ENCODE data around the gene GTF2F1. TPM values are rescaled to one million over a fixed set of nuclear protein-coding genes. Genes with fewer than 3 reads are reported as not detected.
"Not testable (repeated sequence)": the region's sequence is repeated elsewhere in the genome, so short reads cannot be mapped to it uniquely, and the experiment has no call there.

Gene GTF2F1
- total RNA-seq, 1 experiment from 2014 or later, result 75.8 TPM

DNA sequence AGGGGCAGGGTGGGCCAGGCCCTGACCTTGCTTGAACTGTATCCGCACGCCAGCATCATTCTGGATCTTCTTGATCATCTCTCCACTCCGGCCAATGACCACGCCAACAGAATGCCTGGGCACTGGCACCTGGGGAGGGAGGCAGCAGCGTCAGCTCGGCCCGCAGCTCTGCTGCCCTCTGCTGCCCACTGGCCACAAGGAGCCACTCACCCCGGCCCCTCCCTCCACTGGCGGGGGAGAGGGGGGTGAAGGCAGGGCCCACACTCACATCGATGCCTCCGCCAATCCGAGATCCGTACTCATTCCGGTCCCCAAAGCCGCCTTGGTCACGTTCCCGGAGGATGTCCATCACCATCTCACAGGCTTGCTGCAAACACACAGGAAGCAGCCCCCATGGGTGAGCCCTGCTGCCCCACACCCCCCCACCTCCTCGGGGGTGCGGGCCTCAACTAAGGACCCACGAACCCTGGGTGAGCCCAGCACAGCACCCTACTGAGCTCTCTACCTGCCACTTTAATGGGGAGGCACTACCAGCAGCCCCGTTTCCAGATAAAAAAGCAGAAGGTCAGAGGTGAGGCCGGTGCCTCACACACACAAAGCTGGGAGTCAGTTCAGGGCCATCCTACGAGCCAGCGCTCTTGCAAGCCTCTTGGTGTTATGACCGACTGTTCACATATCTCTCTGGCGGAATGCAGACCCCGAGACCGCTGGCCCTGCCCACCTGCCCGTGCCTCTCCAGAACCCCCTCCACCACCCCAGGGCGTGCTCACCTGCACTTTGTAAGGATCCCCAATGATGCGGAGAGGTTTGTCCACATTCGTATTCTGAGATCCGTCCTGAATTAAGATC is 25.0 kb upstream of the GTF2F1 start:
- no peak for DNase-seq (ENCODE audit: low read depth)

DNA sequence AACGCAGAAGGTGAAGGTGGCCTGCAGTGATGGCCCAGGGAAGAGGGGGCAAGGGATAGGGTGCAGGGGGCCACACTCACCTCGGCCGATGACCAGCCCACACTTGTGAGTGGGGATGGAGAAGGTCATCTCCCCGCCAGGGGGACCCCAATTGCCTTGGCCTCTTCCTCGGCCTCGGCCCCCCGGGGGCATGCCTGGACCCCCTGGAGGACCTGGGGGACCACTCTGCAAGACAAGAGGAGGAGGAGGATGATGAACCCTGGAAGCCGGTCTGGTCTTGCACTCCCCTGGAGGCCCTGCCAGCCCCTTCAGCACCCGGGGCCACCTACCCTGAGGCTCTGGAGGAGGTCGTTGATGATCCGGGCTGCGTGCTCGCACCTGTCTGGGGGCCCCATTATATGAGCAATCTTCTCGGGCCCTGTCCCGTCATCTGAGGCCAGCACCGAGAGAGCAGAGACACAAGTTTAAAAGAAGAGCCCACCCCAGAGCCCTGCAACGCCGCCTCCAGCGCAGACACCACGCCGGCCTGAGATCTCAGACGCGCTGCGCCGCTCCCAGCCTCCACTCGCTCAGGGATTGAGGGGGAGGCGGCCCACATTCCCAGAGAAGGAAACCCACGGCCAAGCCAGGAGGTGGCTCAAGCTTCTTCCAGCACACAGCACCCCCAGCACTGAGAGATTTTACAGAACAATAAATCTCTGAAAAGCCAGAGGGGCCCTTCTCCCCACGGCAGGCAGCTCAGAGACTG is 23.9 kb upstream of the GTF2F1 start:
- DNase-seq (ENCODE audit: low read depth), result no peak

DNA sequence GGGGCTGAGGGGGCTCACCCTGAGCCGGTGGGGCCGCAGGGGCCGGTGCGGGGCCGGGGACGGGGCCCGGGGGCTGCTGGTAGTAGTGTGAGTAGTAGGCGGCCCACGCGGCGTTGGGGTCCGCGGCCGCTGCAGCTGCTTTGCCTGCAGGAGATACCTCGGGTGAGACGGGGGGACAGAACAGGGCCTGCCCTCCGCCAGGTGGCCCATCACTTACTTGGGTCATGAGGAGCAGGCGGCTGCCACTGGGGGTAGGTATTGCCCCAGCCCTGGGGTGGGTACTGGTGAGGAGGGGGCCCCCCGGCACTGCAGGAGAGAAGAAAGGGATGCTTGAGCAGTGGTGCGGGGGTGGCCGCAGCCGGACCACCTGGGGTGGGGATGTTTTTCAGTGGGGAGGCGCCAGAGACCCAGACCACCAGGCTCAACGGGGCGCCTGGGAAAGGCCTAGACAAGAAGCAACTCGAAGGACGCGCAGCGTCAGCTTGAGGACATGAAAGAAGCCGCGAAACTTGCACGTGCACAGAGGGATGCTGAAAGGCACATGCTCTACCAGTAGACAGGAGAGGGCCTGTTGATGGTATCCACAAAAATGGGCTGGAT is 22.7 kb upstream of the GTF2F1 start:
- DNase-seq (ENCODE audit: low read depth), result no peak

DNA sequence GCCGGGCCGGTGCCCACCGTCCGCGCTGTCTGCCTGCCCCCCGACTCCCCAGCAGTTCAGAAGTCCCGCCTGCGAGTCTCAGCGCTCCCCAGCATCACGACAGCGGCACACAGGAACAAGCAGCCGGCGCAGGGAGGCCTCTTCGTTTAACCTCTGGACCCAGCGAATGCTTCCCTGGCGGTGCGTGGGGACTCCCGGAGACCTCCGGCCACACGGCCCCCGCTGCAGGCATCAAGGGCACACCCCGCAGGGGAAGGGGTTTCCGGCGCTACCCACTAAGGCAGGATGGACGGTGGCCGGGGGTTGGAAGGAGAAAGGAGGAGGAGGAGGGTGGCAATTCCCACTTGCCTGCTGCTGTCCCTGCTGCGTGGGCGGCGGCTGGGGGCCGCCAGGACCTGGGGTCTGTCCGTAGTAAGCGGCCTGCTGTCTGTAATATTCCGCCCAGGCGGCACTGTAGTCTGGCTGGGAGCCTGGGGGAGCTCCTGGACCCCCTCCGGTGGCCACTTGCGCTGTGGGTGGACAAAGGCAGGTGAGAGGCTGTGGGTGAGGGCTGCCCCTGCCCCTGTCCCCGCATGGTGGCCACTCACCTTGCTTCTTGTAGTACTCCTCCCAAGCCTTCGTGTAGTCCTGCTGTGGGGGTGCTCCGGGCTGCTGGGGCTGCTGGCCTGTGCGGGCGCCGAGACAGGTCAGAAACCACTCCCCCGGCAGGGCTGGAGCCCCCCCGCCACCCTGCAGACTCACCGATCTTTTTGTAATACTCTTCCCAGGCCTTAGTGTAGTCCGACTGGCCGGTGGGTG is 22.0 kb upstream of the GTF2F1 start:
- no peak for DNase-seq (ENCODE audit: low read depth)

DNA sequence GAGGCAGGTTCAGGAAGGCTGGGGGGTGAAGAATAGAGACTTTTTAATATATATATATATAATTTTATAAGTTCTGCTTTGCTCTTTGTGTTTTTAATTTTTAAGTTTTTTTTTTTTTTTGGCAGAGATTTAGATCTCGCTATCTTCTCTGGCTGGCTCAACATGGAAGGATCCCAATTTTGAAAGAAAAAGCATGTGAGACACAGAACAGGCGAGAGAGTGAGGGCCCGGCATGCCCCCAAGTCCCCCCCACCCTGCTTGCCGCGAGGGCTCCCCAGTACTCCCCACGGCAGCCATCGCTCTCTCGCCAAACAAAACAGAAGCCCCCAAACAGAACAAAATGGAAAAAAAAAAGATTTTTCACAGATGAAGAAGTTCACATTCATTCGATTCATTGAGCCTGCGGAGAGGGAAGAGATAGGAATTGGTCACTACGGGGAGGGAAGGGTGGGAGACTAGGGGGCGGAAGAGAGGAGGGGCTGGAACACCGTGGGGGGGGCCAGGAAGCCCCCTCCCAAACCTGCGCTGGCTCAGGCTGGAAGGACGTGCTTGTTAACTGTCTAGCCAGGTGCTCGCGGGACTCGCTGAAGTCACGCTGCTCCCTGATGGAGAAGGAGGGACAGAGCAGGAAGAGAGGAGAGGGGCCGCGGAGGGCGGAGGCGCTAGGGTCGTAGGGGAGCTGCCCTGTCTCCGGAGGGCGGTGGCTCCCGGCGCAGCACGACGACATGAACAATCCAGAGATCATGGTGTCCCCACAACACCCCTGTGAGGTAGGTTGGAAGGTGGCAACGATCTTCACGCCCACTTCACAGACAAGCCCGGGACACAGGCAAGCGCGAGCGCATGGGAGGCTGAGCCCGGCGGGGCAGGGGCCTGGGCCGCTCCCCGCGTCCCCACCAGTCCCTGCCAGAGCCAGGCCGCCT is 21.0 kb upstream of the GTF2F1 start:
- DNase-seq (ENCODE audit: low read depth), result no peak

DNA sequence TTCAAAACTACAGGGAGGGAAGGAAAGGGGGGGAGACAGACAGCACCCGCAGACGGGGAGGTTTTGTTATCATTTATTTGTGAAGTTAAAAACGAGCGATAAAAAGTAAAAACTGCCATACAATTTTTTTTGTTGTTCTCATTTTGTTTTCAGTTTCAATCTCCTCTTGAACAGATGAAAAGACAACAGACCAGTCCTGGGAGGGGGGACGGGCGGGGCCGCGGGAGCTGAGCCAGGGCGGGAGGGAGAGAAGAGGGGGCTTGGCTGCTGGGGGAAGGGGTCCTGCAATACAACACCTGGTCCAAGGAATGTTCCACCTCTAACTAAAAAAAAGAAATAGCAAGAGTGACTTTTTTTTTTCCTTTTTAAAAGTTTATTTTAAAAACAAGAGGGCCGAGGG is 20.3 kb upstream of the GTF2F1 start:
- DNase-seq (ENCODE audit: low read depth), result no peak

DNA sequence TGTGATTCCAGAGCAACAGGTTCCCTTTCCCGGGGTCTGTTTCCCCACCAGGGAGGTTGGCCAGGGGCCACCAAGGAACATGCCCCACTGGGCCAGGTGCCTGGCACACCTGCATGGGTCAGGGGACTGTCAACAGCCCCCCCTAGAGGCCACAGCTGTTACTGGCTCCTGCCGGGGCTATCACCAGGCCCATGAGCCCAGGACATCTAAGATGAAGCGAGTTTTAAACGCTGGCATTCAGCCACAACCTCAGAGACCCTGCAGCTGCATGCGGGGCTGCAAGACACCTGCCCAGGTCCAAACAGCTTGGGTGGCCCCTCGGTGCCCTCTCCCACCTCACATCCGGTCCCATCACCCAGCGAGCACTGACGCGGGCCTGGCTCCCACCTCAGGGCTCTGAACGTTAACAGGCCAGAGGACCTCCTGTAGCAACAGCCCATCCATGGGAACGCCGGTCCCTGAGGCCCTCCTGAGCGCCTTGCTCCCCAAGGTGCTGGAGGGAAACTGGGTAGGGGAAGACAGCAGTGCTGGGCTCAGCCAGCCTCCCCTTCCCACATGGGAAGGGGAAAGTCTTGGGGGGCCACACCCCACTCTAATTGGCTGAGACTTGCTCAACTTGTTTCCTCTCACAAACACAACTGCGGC is 19.6 kb upstream of the GTF2F1 start:
- DNase-seq (ENCODE audit: low read depth), result peak; percentile 25

DNA sequence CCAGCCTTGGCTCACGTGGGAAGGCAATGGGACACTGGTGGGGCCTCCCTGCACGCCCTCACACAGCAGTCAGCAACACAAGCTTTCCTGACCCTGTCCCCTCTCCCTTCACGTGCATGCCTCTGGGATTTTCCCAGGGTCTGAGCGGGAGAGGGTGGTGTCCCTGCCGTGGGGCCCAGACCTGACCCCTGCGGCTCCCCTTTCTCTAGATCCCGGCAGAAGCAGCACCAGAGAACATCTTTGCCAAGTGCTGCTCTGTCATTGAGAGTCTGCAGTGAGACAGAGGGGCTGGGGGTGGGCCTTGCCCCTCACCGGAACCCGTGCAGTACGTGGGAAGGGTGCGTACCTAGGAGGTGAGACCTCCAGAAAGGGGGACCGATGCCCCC is 19.1 kb upstream of the GTF2F1 start:
- DNase-seq (ENCODE audit: low read depth), result no peak

DNA sequence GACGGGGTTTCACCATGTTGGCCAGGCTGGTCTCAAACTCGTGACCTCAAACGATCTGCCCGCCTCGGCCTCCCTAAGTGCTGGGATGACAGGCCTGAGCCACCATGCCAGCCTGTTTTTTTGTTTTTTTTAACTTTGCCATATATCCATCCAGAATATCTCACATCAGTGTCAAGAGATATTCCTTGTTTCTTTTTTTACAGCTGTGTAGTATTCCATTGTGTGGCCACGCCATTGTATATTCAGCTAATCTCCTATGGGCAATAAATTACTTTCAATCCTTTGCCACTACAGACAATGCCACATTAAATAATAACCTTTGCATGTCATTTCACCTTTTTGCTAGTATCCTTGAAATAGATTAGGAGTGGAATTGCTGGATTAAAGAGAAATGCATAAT is 16.4 kb upstream of the GTF2F1 start:
- no peak for DNase-seq (ENCODE audit: low read depth)

DNA sequence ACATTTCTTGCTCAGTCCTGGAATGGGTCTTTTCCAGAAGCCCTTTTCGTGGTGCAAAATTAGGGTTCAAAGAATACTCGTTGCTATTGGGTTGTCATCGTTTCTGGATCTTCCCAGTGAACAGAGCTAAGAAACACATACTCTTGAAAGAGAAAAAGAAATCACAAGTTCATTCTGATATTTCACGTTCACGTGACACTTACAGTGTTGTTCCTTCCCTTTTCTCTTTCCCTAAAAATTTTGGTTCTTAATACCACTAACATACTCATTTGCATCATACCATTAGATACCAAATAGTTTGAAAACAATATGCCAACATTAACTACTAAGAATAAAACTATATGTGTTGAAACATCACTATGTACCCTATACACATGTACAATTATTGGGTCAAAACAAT is 13.4 kb upstream of the GTF2F1 start:
- DNase-seq (ENCODE audit: low read depth), result no peak

DNA sequence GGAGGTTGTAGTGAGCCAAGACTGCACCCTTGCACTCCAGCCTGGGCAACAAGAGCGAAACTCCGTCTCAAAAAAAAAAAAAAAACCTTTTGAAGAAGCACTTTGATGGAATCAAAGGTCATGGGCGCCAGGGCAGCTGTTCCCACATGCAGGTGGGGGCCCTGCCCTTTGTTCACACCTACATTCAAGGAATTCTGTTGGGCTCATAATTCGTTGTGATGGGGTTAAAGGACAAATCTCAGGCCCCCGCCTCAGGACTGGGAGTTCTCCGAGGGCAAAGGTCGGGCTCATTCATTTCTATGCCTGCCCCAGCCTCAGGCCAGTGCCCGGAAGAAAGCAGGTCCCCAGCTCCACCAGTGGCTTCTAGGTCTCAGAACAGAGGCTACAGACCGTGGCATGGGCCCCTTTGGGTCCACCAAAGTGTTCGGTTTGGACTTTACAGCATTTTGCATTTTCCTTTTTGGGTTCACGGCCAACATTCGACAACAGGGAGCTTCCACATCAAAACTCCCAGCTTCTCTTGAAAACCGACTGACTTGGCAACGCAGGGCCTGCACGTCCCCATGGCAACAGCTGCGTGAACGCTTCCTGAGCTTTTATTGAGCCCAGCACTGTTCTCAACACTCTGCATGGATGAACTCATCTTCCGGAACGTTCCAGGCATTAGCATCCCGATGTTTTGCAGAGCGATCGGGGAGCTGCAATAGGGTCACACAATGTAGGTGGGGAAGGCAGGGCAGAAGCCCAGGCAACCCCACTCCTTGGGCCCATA is 10.1 kb upstream of the GTF2F1 start:
- DNase-seq (ENCODE audit: low read depth), result no peak

DNA sequence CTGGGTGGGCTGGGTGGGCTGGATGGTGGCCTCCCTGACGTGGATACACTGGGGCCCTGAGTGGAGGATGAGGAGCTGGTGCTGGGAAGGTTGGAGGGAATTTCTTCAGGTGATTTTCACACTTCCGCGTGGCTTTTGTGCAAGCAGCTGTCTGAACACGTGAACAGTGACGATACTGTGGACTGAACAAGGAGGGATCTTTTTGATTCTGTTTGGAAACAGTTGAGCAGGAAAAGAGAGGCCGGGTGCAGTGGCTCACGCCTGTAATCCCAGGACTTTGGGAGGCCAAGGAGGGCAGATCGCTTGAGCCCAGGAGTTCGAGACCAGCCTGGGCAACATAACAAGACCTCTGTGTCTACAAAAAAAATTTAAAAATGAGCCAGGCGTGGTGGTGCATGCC is 9.1 kb upstream of the GTF2F1 start:
- no peak for DNase-seq (ENCODE audit: low read depth)

DNA sequence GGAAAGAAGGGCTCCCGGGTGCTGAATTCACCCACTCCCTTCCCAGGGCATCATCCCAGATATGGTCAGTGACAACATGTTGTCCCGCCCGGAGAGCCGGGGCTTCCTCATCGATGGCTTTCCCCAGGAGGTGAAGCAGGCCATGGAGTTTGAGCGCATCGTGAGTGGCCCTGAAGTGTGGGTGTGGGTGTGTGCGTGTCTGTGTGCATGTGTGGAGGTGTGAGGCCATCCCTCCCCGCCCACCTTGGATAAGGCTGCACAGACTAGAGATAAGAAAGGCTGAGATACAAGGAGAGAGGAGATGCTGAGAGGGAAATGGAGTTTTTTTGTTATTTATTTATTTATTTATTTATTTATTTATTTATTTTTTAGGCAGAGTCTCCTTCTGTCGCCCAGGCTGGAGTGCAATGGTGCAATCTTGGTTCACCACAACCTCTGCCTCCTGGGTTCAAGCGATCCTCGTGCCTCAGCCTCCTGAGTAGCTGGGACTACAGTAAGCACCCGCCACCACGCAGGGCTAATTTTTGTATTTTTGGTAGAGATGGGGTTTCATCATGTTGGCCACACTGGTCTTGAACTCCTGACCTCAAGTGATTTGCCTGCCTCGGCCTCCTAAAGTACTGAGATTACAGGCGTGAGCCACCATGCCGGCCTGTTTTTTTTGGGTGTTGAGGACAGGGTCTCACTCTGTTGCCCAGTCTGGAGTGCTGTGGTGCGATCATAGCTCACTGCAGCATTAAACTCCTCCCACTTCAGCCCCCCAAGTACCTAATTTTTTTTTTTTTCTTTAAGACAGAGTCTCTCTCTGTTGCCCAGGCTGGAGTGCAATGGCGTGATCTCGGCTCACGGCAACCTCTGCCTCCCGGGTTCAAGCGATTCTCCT is 7.3 kb upstream of the GTF2F1 start:
- not testable (repeated sequence) for DNase-seq (ENCODE audit: low read depth)

DNA sequence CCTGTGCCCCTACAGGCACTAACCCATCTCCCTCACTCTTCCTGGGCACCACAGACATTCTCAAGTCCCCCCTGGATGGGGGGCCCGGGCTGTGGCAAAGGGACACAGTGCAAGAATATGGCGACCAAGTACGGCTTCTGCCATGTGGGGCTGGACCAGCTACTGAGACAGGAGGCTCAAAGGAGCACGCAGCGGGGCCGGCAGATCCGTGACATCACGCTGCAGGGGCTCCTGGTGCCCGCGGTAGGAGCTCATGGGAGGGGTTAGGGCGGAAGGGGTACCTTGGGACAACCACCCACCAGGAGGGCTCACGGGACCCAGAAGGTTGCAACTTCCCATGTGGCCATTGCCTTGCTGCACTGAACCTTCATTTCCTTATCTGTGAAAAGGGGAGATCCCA is 3.3 kb upstream of the GTF2F1 start:
- no peak for DNase-seq (ENCODE audit: low read depth)

DNA sequence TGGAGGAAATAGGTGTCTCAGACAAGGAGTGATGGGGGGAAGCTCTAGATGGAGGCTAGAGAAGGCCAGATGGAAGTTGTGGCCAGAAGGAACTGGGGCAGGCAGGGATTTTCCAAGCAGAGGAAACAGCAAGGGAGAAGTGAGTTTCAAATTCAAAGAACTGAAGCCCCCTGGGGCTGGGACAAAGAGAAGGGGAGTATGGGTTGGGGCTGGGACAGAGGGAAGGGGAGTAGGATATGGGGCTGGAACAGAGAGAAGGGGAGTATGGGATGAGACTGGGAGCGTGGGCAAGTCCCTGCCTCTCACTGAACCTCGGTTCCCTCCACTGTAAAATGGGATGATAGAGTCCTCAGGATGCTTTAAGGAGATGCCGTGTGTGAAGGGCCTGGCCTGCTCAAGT is 1.9 kb upstream of the GTF2F1 start:
- DNase-seq (ENCODE audit: low read depth), result no peak

DNA sequence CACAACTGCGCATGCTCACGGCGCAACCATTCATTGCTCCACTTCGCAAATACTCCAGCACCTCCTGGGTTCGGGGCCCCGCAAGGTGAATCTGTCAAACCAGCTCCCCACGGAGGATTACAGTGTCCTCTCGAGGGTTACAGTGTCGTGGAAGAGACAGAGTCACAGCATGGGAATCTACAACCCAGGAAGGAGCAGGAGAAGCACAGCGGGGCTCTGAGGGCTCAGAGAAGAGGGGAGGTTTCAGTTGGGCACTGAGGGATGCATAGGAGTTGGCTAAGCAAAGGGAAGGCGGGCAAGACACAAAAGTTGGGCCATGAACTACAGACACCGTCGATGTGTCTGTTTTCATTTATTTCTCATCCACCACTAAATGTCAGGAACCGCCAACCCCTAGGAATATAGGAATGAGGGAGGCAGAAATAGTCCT is 1.0 kb upstream of the GTF2F1 start:
- no peak for DNase-seq (ENCODE audit: low read depth)

DNA sequence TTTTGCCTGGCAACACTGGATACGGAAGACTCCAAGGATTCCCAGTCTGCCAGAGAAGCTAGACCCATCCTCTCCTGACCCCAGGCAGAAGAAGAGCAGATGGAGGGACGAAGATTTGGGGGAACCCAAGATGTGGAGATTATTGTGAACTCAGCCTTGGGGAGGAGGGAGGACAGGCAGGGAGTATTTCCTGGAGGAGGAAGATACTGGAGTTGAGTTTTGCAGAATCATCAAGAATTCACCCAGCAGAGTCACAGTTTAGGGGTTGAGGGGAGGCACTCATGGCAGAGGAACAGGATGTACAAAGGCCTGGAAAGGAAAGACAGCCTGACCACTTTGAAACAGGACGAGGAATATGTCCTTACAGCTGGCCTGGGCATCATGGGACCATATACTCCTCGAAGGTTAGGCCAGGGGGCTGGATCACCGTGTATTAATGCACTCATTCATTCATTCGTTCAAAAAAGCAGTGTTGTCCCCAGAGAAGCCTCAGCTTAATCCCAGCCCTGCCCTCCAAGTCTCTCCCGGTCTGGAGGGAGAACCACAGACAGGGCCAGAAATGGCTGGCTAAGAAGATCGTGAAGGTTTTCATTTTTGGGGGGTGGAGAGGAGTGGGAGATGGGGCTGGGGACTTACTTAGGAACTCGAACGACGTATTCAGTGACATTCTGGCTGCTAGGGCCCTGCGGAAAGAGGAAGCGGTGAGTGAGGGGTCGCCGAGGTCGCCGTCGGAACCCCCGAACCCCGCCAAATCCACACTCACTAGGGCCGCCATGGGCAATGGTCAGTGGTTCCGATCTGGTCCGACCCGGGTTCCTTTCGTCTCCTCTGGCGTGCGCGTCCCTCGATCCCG is 517 bp downstream of the GTF2F1 start:
- DNase-seq (ENCODE audit: low read depth), result no peak

DNA sequence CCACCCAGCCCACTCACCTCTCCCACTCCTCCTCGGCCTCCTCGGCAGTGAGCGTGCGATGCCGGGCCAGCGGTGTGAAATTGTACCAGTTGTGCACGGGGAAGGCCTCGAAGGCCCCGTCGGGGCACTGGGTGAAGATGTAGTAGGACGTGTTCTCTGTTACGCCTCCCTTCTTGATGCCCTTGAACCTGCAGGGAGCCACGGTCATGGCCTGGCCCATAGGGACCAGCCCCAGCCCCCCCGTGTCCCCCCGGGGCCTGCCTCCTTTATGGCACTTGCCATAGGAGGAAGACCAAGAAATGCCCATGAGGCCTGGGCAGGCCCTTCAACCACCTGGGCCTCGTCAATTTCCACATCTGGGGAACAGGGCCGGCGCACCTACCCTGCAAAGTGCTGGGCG is 5.6 kb downstream of the GTF2F1 start:
- no peak for DNase-seq (ENCODE audit: low read depth)
